ENCODE measurements around the gene PABPC4L.
A peak's percentile ranks its signal among the peaks of the same experiment; 100 is the strongest.

Gene PABPC4L

DNA sequence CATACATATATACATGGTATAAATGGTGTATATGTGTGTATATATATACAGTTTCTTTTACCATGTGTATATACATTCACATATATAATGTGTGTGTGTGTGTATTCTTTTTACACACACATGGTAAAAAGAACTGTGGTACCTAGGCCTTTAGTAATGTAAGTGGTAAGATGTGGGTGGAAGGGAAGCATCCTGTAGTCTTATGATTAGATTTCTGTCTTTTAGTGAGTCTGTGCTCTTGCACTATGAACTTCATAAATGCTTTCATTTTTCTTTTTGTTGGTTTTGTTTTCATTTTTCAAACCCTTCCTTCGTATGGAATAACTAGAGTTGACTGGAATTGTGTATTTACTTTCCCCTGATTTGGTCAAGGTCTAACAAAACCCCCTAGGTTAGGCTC, 12.1 kb downstream of the PABPC4L start:
- Histone ChIP-seq H3K27ac (ENCODE audit: low read length) (peak overlapping the region; percentile 82), H3K4me3 (ENCODE audit: low read depth in 1 of 2, low read length in 2 of 2) (peak overlapping the region in 1 of 2 experiments; percentile 2; a peak in 1 of 4 replicates), H2AFZ (ENCODE audit: low read depth, low read length) (peak overlapping the region; percentile 41; the same call in 1 of the 2 replicates), H3K36me3 (ENCODE audit: insufficient read depth, low read length) (no peaks in the 10 kb centered on the region), H3K27me3 (ENCODE audit: insufficient read depth, low read length, poor library complexity) (no peaks in the 10 kb centered on the region), H3K79me2 (ENCODE audit: insufficient read depth, low read length) (peaks cover 26% of the 10 kb centered on the region; the same call in 1 of the 2 replicates), H3K9ac (ENCODE audit: low read depth, low read length) (peak overlapping the region; percentile 31), H4K20me1 (ENCODE audit: insufficient read depth, low read length) (no peaks in the 10 kb centered on the region), H3K9me3 (ENCODE audit: insufficient read depth, low read length, severe bottlenecking) (peaks cover 3% of the 10 kb centered on the region), H3K4me2 (ENCODE audit: insufficient read depth, low read length) (peak overlapping the region; percentile 49), H3K4me1 (ENCODE audit: insufficient read depth, low read length) (peaks cover 70% of the 10 kb centered on the region)
- ATAC-seq (ENCODE audit: insufficient read depth, low read depth) = peak; percentile 76
- TF ChIP-seq, protein P1, sequence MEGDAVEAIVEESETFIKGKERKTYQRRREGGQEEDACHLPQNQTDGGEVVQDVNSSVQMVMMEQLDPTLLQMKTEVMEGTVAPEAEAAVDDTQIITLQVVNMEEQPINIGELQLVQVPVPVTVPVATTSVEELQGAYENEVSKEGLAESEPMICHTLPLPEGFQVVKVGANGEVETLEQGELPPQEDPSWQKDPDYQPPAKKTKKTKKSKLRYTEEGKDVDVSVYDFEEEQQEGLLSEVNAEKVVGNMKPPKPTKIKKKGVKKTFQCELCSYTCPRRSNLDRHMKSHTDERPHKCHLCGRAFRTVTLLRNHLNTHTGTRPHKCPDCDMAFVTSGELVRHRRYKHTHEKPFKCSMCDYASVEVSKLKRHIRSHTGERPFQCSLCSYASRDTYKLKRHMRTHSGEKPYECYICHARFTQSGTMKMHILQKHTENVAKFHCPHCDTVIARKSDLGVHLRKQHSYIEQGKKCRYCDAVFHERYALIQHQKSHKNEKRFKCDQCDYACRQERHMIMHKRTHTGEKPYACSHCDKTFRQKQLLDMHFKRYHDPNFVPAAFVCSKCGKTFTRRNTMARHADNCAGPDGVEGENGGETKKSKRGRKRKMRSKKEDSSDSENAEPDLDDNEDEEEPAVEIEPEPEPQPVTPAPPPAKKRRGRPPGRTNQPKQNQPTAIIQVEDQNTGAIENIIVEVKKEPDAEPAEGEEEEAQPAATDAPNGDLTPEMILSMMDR (IDR thresholded peaks at IDR 0.05; ENCODE audit: borderline replicate concordance, extremely low read depth, low read length, poor library complexity, severe bottlenecking) = no peak
- no peak for TF ChIP-seq EZH2 (IDR thresholded peaks at IDR 0.05; ENCODE audit: borderline replicate concordance, low read depth, low read length, severe bottlenecking)
- no peak for DNase-seq

DNA sequence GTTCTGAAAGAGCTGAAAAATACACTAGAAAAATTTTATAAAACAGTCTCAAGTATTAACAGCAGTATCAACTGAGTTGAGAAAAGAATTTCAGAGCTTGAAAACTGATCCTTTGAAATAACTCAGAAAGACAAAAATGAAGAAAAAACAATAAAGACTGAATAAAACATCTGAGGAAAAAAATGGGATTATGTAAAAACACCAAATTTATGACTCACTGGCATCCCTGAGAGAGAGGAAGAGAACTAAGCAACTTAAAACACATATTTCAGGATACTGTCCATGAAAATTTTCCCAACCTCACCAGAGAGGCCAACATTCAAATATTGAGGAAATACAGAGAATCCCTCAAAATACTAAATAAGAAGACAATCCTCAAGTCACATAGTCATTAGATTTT, 22.9 kb downstream of the PABPC4L start:
- no peak overlapping the region for H3K4me2 ChIP-seq (ENCODE audit: insufficient read depth, low read length)
- no peak overlapping the region for H3K27ac ChIP-seq (ENCODE audit: low read length)
- ATAC-seq (ENCODE audit: insufficient read depth, low read depth) (no peak), DNase-seq (no peak)
- H2AFZ ChIP-seq (ENCODE audit: low read depth, low read length) = no peak overlapping the region
- H3K4me3 ChIP-seq (ENCODE audit: low read depth in 1 of 2, low read length in 2 of 2) = no peak overlapping the region
- H3K4me1 ChIP-seq (ENCODE audit: insufficient read depth, low read length) = peaks cover 5% of the 10 kb centered on the region; the same call in 1 of the 2 replicates
- no peak overlapping the region for H3K9ac ChIP-seq (ENCODE audit: low read depth, low read length)
- H3K9me3 ChIP-seq (ENCODE audit: insufficient read depth, low read length, severe bottlenecking) = peaks cover 28% of the 10 kb centered on the region
- no peaks in the 10 kb centered on the region for H3K79me2 ChIP-seq (ENCODE audit: insufficient read depth, low read length)
- H3K36me3 ChIP-seq (ENCODE audit: insufficient read depth, low read length) = 0 out of 2 replicates have a peak, but pooled peaks cover 6% of the 10 kb centered on the region
- no peaks in the 10 kb centered on the region for H4K20me1 ChIP-seq (ENCODE audit: insufficient read depth, low read length)
- TF ChIP-seq, protein P1 (IDR thresholded peaks at IDR 0.05; ENCODE audit: borderline replicate concordance, extremely low read depth, low read length, poor library complexity, severe bottlenecking) = no peak
- TF ChIP-seq EZH2 (IDR thresholded peaks at IDR 0.05; ENCODE audit: borderline replicate concordance, low read depth, low read length, severe bottlenecking) = no peak
- no peaks in the 10 kb centered on the region for H3K27me3 ChIP-seq (ENCODE audit: insufficient read depth, low read length, poor library complexity)

DNA sequence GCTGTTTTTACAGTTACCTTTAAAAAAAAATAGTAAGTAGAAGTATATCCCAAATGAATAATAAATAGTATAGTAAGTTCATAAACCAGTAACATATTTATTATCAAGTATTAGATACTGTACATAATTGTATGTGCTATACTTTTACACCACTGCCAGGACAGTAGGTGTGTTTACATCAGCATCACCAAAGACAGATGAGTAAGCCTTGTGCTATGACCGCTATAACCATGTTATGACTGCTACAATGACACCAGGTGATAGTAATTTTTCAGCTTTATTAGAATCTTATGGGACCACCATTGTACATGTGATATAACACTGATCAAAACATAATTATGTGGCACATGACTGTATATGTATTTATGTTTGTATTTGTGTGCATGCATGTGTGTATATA, 27.3 kb downstream of the PABPC4L start:
- no peaks in the 10 kb centered on the region for H3K79me2 ChIP-seq (ENCODE audit: insufficient read depth, low read length)
- H3K9ac ChIP-seq (ENCODE audit: low read depth, low read length) = no peak overlapping the region
- no peak for TF ChIP-seq EZH2 (IDR thresholded peaks at IDR 0.05; ENCODE audit: borderline replicate concordance, low read depth, low read length, severe bottlenecking)
- TF ChIP-seq, protein P1 (IDR thresholded peaks at IDR 0.05; ENCODE audit: borderline replicate concordance, extremely low read depth, low read length, poor library complexity, severe bottlenecking) = no peak
- ATAC-seq (ENCODE audit: insufficient read depth, low read depth) (no peak), DNase-seq (no peak)
- H3K4me3 ChIP-seq (ENCODE audit: low read depth in 1 of 2, low read length in 2 of 2) = no peak overlapping the region
- H2AFZ ChIP-seq (ENCODE audit: low read depth, low read length) = no peak overlapping the region
- H3K36me3 ChIP-seq (ENCODE audit: insufficient read depth, low read length) = 0 out of 2 replicates have a peak, but pooled peaks cover 6% of the 10 kb centered on the region
- peaks cover 11% of the 10 kb centered on the region for H3K9me3 ChIP-seq (ENCODE audit: insufficient read depth, low read length, severe bottlenecking)
- H3K4me2 ChIP-seq (ENCODE audit: insufficient read depth, low read length) = no peak overlapping the region
- H3K27ac ChIP-seq (ENCODE audit: low read length) = no peak overlapping the region
- H3K4me1 ChIP-seq (ENCODE audit: insufficient read depth, low read length) = peaks cover 5% of the 10 kb centered on the region; the same call in 1 of the 2 replicates
- H3K27me3 ChIP-seq (ENCODE audit: insufficient read depth, low read length, poor library complexity) = no peaks in the 10 kb centered on the region
- H4K20me1 ChIP-seq (ENCODE audit: insufficient read depth, low read length) = no peaks in the 10 kb centered on the region
